HL-60 (cell line): ENCODE results near the gene BCHE.

Experiments used
- DNase-seq, 2 experiments: peaks; one replicate each; pipeline ENCODE4 v3.0.0-alpha.2; 2010 to 2020; ENCODE audit warnings: low read depth in 1 of 2, low spot score in 1 of 2
- H3K27ac ChIP-seq: fragments of 250-450 bp; sonication (Bioruptor Pico); replicated peaks from 2 replicates; pipeline ENCODE4 v1.5.1; 2020; ENCODE audit warnings: mild to moderate bottlenecking, moderate library complexity
- H3K27me3 ChIP-seq: fragments of 250-450 bp; sonication (Bioruptor Pico); 2 replicates; pipeline ENCODE4 v1.5.1; 2021; ENCODE audit warnings: mild to moderate bottlenecking, moderate library complexity; ENCODE audit not compliant: insufficient read depth, poor library complexity, severe bottlenecking
- H3K4me3 ChIP-seq: replicated peaks from 2 replicates; pipeline ENCODE4 v1.5.1; 2011; ENCODE audit warnings: mild to moderate bottlenecking, control low read depth, low read length; ENCODE audit not compliant: insufficient read depth
- CTCF ChIP-seq: IDR thresholded peaks from one replicate; pipeline ENCODE4 v1.5.1; 2011; ENCODE audit warnings: low read length, control low read depth, inconsistent platforms; ENCODE audit not compliant: insufficient read depth
- GABPA ChIP-seq: IDR thresholded peaks from 2 replicates; pipeline ENCODE4 v1.6.1; 2012; ENCODE audit warnings: low read depth
- POLR2AphosphoS5 ChIP-seq: IDR thresholded peaks from 2 replicates; pipeline ENCODE4 v1.6.1; 2012; ENCODE audit warnings: low read depth
- REST ChIP-seq: IDR thresholded peaks from 2 replicates; pipeline ENCODE4 v1.6.1; 2012; ENCODE audit warnings: low read depth; ENCODE audit not compliant: insufficient replicate concordance
- SPI1 ChIP-seq: IDR thresholded peaks from 2 replicates; pipeline ENCODE4 v1.6.1; 2012; ENCODE audit warnings: low read depth, mild to moderate bottlenecking, borderline replicate concordance
- long read RNA-seq: library from polyadenylated mRNA; unstranded; transcript quantifications from one replicate; pipeline ENCODE4 v2.0.0, GENCODE V29; 2020

Gene BCHE
- long read RNA-seq: 0 reads

GRCh38 chr3:165837058-165837525 lies at the start of gene BCHE:
BCHE (minus strand) TSS chr3:165837423; CDS start chr3:165831033, 6,390 bp downstream.
- no peak for DNase-seq
- H3K4me3 ChIP-seq: no peak within 1 kb of the TSS
- no peaks in the 10 kb centered on the region for H3K27me3 ChIP-seq
- TF ChIP-seq CTCF (no peak), GABPA (no peak), SPI1 (no peak), POLR2AphosphoS5 (no peak)
- H3K27ac ChIP-seq: no peak within 1 kb of the TSS

GRCh38 chr3:165885558-165886270 lies 48.5 kb upstream of the BCHE start:
- H3K4me3 ChIP-seq: no peak overlapping the region
- no peak overlapping the region for H3K27ac ChIP-seq
- no peaks in the 10 kb centered on the region for H3K27me3 ChIP-seq
- DNase-seq: no peak
- no peak for TF ChIP-seq SPI1

- no peak for DNase-seq
- H3K27ac ChIP-seq: no peak overlapping the region
- TF ChIP-seq POLR2AphosphoS5: no peak
- no peak for TF ChIP-seq GABPA
- no peak for TF ChIP-seq SPI1
- TF ChIP-seq CTCF: no peak
- no peak for TF ChIP-seq REST
Observed at GRCh38 chr3:165884518-165884917, 47.3 kb upstream of the BCHE start.

GRCh38 chr3:165883863-165884478 lies 46.7 kb upstream of the BCHE start:
- no peaks in the 10 kb centered on the region for H3K27me3 ChIP-seq
- DNase-seq: no peak
- TF ChIP-seq CTCF: no peak
- TF ChIP-seq GABPA: no peak
- TF ChIP-seq SPI1: no peak
- TF ChIP-seq REST: no peak
- no peak for TF ChIP-seq POLR2AphosphoS5
- no peak overlapping the region for H3K27ac ChIP-seq
- no peak overlapping the region for H3K4me3 ChIP-seq

More at GRCh38 chr3:165884518-165884917, 47.3 kb upstream of the BCHE start:
- Histone ChIP-seq H3K27me3 (no peaks in the 10 kb centered on the region), H3K4me3 (no peak overlapping the region)
